GM18505 (cell line): ENCODE results near the gene MGAT5.

Experiments
- ATAC-seq: cut with Tn5 transposase; IDR thresholded peaks from one replicate; pipeline ENCODE4 v1.9.1; 2021; ENCODE audit not compliant: unreplicated experiment
- POLR2A ChIP-seq: IDR thresholded peaks from 4 replicates; pipeline ENCODE4 v1.6.1; 2011; ENCODE audit warnings: borderline replicate concordance; ENCODE audit not compliant: insufficient read depth, insufficient read length; ENCODE audit errors: extremely low read depth

Gene MGAT5

GRCh38 chr2:134224005-134224404 is 29.9 kb upstream of the MGAT5 start:
- no peak for TF ChIP-seq POLR2A
- ATAC-seq: no peak

- TF ChIP-seq POLR2A: no peak
- ATAC-seq: no peak
These were observed 28.7 kb upstream of the MGAT5 start for GRCh38 chr2:134225173-134225572.

- TF ChIP-seq POLR2A: no peak
- no peak for ATAC-seq
These were observed 28.0 kb upstream of the MGAT5 start for GRCh38 chr2:134225841-134226240.

- TF ChIP-seq POLR2A: no peak
- ATAC-seq: no peak
These were observed 27.3 kb upstream of the MGAT5 start for GRCh38 chr2:134226601-134227000.

GRCh38 chr2:134227666-134228065 is 26.2 kb upstream of the MGAT5 start:
- no peak for TF ChIP-seq POLR2A
- ATAC-seq: no peak

GRCh38 chr2:134228493-134228903 is 25.4 kb upstream of the MGAT5 start:
- no peak for ATAC-seq
- TF ChIP-seq POLR2A: no peak

- ATAC-seq: no peak
These were observed 24.3 kb upstream of the MGAT5 start for GRCh38 chr2:134229540-134229939.

GRCh38 chr2:134230885-134231284 is 23.0 kb upstream of the MGAT5 start:
- no peak for TF ChIP-seq POLR2A
- no peak for ATAC-seq

More at GRCh38 chr2:134229540-134229939, 24.3 kb upstream of the MGAT5 start:
- no peak for TF ChIP-seq POLR2A

GRCh38 chr2:134231301-134231964 is 22.4 kb upstream of the MGAT5 start:
- ATAC-seq: no peak
- TF ChIP-seq POLR2A: no peak

- ATAC-seq: no peak
- no peak for TF ChIP-seq POLR2A
These were observed 21.9 kb upstream of the MGAT5 start for GRCh38 chr2:134231965-134232340.

GRCh38 chr2:134232461-134232860 is 21.4 kb upstream of the MGAT5 start:
- ATAC-seq: no peak
- TF ChIP-seq POLR2A: no peak

- peak; percentile 29 for TF ChIP-seq POLR2A
- peak; percentile 37 for ATAC-seq
These were observed 20.8 kb upstream of the MGAT5 start for GRCh38 chr2:134232868-134233727.

GRCh38 chr2:134233728-134234136 is 20.1 kb upstream of the MGAT5 start:
- no peak for TF ChIP-seq POLR2A
- ATAC-seq: peak; percentile 76

- no peak for TF ChIP-seq POLR2A
These were observed 19.3 kb upstream of the MGAT5 start for GRCh38 chr2:134234535-134234934.

More at GRCh38 chr2:134234535-134234934, 19.3 kb upstream of the MGAT5 start:
- ATAC-seq: no peak
